Measurements from ENCODE around the gene PDZD7. TPM values are rescaled to one million over a fixed set of nuclear protein-coding genes. Genes with fewer than 3 reads are reported as not detected.

The PDZD7 gene
- total RNA-seq, 4 donors from 2014 or later = 0.84 to 2.4 (median 1.9) TPM

- peaks cover 0 to 6% of the 10 kb centered on the region in 2 donors for H3K27me3 ChIP-seq
- 82 to 92% methylated on average over 6 to 8 of the region's 9 CpGs for WGBS, 2 donors
- H3K4me1 ChIP-seq = peaks cover 0 to 72% (median 45%) of the 10 kb centered on the region in 4 donors
- H3K4me3 ChIP-seq = no peak overlapping the region
- TF ChIP-seq CTCF (IDR thresholded peaks at IDR 0.05) (no peak), POLR2A (IDR thresholded peaks at IDR 0.05) (no peak)
- no peaks in the 10 kb centered on the region for H3K36me3 ChIP-seq
- H3K27ac ChIP-seq = peak overlapping the region in 1 of 4 donors; percentile 79
- H3K9me3 ChIP-seq = no peaks in the 10 kb centered on the region
- DNase-seq (ENCODE audit: low spot score in 2 of 2) = no peak
Measured at GRCh38 chr10:101064415-101065030, 33.6 kb upstream of the PDZD7 start.

- Histone ChIP-seq H3K9me3 (no peaks in the 10 kb centered on the region), H3K4me3 (no peak overlapping the region), H3K4me1 (peaks cover 0 to 73% (median 45%) of the 10 kb centered on the region in 4 donors), H3K36me3 (no peaks in the 10 kb centered on the region), H3K27me3 (peaks cover 0 to 6% of the 10 kb centered on the region in 2 donors), H3K27ac (peak overlapping the region in 1 of 4 donors; percentile 99)
- no peak for DNase-seq (ENCODE audit: low spot score in 2 of 2)
- no peak for TF ChIP-seq POLR2A (IDR thresholded peaks at IDR 0.05)
- no peak for TF ChIP-seq EP300 (IDR thresholded peaks at IDR 0.05)
- no peak for TF ChIP-seq CTCF (IDR thresholded peaks at IDR 0.05)
- 58 to 75% methylated on average over 15 of the region's 15 CpGs for WGBS, 2 donors
Measured at GRCh38 chr10:101063548-101064414, 32.9 kb upstream of the PDZD7 start.

GRCh38 chr10:101063050-101063525 lies 32.2 kb upstream of the PDZD7 start:
- Histone ChIP-seq H3K9me3 (no peaks in the 10 kb centered on the region), H3K27me3 (peaks cover 0 to 6% of the 10 kb centered on the region in 2 donors), H3K4me3 (peak overlapping the region in 3 of 4 donors; percentile 74 to 87 (median 84)), H3K36me3 (no peaks in the 10 kb centered on the region), H3K4me1 (peaks cover 0 to 73% (median 45%) of the 10 kb centered on the region in 4 donors), H3K27ac (peak overlapping the region in 3 of 4 donors; percentile 14 to 99 (median 93))
- WGBS, 2 donors = 43 to 50% methylated on average over 5 to 7 of the region's 19 CpGs
- DNase-seq (ENCODE audit: low spot score in 2 of 2) = no peak
- TF ChIP-seq EP300 (IDR thresholded peaks at IDR 0.05) = no peak
- no peak for TF ChIP-seq CTCF (IDR thresholded peaks at IDR 0.05)
- no peak for TF ChIP-seq POLR2A (IDR thresholded peaks at IDR 0.05)

GRCh38 chr10:101062232-101063049 lies 31.5 kb upstream of the PDZD7 start:
- Histone ChIP-seq H3K27me3 (peaks cover 0 to 6% of the 10 kb centered on the region in 2 donors), H3K36me3 (no peaks in the 10 kb centered on the region), H3K9me3 (no peaks in the 10 kb centered on the region), H3K4me1 (peaks cover 0 to 69% (median 42%) of the 10 kb centered on the region in 4 donors), H3K27ac (peak overlapping the region; percentile 93 to 99 (median 97)), H3K4me3 (peak overlapping the region; percentile 15 to 87 (median 79))
- TF ChIP-seq CTCF (IDR thresholded peaks at IDR 0.05) (peak; percentile 53 to 74 (median 66)), EP300 (IDR thresholded peaks at IDR 0.05) (no peak)
- peak in 1 of 2 donors; percentile 28 for DNase-seq (ENCODE audit: low spot score in 2 of 2)
- 10 to 23% methylated on average over 18 to 26 of the region's 63 CpGs for WGBS, 2 donors
